Fibroblast of mammary gland (primary cell): ENCODE results near the gene RPS21.
A peak's percentile ranks its signal among the peaks of the same experiment; 100 is the strongest.

Experiments used
- DNase-seq: peaks from one replicate; pipeline ENCODE4 v3.0.0-alpha.2; 2010; ENCODE audit warnings: low read depth
- H3K4me3 ChIP-seq: 2 replicates; pipeline ENCODE4 v1.5.1; 2011; ENCODE audit warnings: low read depth, mild to moderate bottlenecking, low read length, moderate library complexity; ENCODE audit not compliant: control insufficient read depth
- TF ChIP-seq, protein P1 (sequence below): conservative IDR thresholded peaks from 2 replicates; pipeline ENCODE4 v1.5.1; 2011; ENCODE audit warnings: low read depth, low read length, inconsistent platforms; ENCODE audit not compliant: control insufficient read depth, insufficient read depth

RPS21 gene

GRCh38 chr20:62405108-62405980 lies 18.4 kb downstream of the RPS21 start:
- TF ChIP-seq, protein P1, sequence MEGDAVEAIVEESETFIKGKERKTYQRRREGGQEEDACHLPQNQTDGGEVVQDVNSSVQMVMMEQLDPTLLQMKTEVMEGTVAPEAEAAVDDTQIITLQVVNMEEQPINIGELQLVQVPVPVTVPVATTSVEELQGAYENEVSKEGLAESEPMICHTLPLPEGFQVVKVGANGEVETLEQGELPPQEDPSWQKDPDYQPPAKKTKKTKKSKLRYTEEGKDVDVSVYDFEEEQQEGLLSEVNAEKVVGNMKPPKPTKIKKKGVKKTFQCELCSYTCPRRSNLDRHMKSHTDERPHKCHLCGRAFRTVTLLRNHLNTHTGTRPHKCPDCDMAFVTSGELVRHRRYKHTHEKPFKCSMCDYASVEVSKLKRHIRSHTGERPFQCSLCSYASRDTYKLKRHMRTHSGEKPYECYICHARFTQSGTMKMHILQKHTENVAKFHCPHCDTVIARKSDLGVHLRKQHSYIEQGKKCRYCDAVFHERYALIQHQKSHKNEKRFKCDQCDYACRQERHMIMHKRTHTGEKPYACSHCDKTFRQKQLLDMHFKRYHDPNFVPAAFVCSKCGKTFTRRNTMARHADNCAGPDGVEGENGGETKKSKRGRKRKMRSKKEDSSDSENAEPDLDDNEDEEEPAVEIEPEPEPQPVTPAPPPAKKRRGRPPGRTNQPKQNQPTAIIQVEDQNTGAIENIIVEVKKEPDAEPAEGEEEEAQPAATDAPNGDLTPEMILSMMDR: peak; percentile 56
- H3K4me3 ChIP-seq: no peak overlapping the region
- peak; percentile 74 for DNase-seq

DNA sequence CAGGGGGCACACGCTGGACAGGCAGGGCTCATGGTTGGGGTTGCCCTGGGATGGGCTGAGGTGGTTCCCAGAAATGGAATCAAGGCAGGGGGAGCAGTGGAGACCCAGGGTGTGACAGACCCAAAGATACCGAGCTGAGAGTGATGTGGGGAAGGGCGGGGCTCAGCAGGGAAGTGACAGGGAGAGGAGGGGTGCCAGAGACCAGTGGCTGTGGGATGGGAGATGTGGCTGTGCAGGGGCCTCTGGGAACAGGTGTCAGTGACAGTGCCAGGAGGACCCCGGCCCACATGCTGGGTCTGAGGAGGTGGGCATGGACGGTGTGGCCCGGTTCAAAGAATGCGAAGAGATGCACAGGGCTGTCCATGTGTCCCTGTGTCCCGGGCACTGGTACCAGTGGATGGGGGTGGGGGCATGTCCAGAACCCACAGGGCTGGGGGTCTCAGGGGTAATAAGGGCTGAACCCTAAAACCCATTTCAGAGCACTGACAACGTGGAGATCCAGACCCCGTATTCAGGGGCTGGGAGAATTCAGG lies 19.1 kb downstream of the RPS21 start:
- TF ChIP-seq, protein P1: no peak
- DNase-seq: no peak
- H3K4me3 ChIP-seq: peak overlapping the region; percentile 51

DNA sequence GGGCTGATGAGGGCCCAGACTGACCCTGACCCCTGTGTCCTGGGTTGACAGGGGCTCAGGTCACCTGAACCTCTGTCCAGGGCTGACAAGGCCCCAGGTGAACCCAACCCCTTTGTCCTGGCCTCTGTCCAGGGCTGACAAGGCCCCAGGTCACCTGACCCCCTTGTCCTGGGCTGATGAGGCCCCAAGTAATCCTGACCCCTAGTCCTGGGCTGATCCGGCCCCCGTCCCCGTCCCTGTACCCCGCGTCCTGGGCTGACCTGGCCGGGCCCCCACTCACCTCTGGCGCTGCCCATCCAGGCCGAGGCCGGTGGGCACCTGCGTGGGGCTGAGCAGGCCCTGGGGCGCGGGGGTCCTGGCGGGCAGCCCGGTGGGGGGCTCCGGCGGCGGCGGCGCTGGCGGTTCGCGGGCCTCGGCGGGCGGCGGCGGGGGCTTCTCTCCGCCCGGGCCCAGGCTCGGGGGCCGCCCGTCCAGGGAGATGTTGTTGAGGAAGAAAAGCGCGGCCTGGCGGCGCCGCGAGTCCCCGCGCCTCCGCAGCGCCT lies 19.8 kb downstream of the RPS21 start:
- no peak for DNase-seq
- peak overlapping the region; percentile 51 for H3K4me3 ChIP-seq
- TF ChIP-seq, protein P1: no peak

DNA sequence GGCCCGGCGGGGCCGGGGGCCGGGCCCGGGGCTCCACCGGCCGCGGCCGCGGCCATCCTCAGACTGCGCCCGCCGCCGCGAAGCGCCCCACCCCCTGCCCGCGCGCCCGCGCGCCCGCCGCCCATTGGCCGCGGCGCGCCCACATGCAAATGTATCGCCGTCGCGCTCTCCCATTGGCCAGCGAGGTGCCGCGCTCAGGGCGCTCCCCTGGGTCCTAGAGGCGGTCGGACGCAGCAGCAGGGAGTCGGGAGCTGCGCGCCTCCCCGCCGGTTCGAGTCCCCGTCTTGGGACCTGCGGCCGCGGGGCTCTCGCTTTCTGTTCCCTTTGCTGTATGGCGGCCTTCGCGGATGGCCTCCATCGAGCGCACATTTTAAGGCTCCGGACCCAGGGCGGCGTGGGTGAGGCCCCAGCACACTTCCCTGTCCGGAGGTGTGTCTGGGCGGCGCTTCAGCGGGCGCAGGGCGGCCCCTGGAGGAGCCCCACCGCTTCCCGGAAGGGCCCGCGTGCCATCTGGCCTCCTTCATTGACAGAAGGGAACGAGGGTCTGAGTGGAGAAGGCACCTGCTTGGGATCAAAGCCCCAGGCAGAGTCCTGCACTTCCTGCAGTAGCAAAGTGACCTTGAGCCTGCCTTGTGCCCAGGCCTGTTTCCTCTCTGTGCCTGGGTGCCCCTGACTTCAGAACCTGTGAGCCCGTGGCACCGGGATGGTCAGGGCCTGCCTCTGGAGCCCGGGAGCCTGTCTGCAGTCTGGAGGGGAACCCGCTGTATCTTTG lies 20.5 kb downstream of the RPS21 start, which contains the start of gene CABLES2:
Gene CABLES2 (minus strand): TSS at position 65 of the 772 bp plus-strand sequence. CDS start 9 bp downstream, at position 56.
- peak; percentile 90 for DNase-seq
- H3K4me3 ChIP-seq: peak within 1 kb of the TSS; percentile 51
- TF ChIP-seq, protein P1: no peak

- no peak for DNase-seq
- TF ChIP-seq, protein P1: no peak
- no peak overlapping the region for H3K4me3 ChIP-seq
Observed at GRCh38 chr20:62408055-62408454, 21.2 kb downstream of the RPS21 start.

- H3K4me3 ChIP-seq: no peak overlapping the region
Observed at GRCh38 chr20:62408640-62409039, 21.7 kb downstream of the RPS21 start.

More at GRCh38 chr20:62408640-62409039, 21.7 kb downstream of the RPS21 start:
- no peak for DNase-seq
- TF ChIP-seq, protein P1: no peak
